Measurements from ENCODE around the gene MLXIP.
A peak's percentile ranks its signal among the peaks of the same experiment; 100 is the strongest.

The MLXIP gene

GRCh38 chr12:122145505-122146330 lies 67.2 kb downstream of the MLXIP start:
- Histone ChIP-seq H2AK5ac (ENCODE audit: low read depth, low read length) (no peak overlapping the region), H3K9ac (ENCODE audit: low read depth, low read length, poor library complexity) (peak overlapping the region; percentile 34), H2AFZ (ENCODE audit: low read length) (no peak overlapping the region), H4K91ac (ENCODE audit: low read depth, low read length, poor library complexity) (no peak overlapping the region), H3K18ac (ENCODE audit: low read length) (peak overlapping the region; percentile 58), H3K27ac (replicated peaks; ENCODE audit: low read length) (no peak overlapping the region), H2BK15ac (ENCODE audit: low read length) (no peak overlapping the region), H3K79me1 (ENCODE audit: low read depth, low read length) (no peaks in the 10 kb centered on the region), H3K9me3 (replicated peaks in 1 of 2; ENCODE audit: control insufficient read depth in 2 of 2, insufficient read depth in 1 of 2, low read depth in 1 of 2, low read length in 2 of 2) (peaks cover 23 to 28% of the 10 kb centered on the region in 2 donors), H3K4me1 (ENCODE audit: control insufficient read depth in 2 of 2, insufficient read depth in 1 of 2, low read depth in 1 of 2, low read length in 2 of 2) (no peaks in the 10 kb centered on the region), H2BK12ac (ENCODE audit: low read length) (peak overlapping the region; percentile 60), H3K27me3 (ENCODE audit: control insufficient read depth in 3 of 3, insufficient read depth in 3 of 3, low read depth in 1 of 3, low read length in 3 of 3) (no peaks in the 10 kb centered on the region), H3K23ac (ENCODE audit: low read depth, low read length, poor library complexity) (peak overlapping the region; percentile 36), H3K4me3 (ENCODE audit: low read length in 2 of 2) (no peak overlapping the region), H3K36me3 (replicated peaks in 1 of 2; ENCODE audit: control insufficient read depth in 2 of 2, insufficient read depth in 2 of 2, low read length in 2 of 2) (peaks cover 12 to 37% of the 10 kb centered on the region in 2 donors), H2BK120ac (ENCODE audit: low read depth, low read length) (no peak overlapping the region), H3K4me2 (ENCODE audit: insufficient read depth, low read length, poor library complexity, severe bottlenecking) (no peak overlapping the region), H2BK5ac (ENCODE audit: low read length) (no peak overlapping the region), H4K8ac (ENCODE audit: low read depth, low read length) (peak overlapping the region; percentile 73), H3K14ac (ENCODE audit: low read length) (peak overlapping the region; percentile 58), H3K4ac (ENCODE audit: low read length) (no peak overlapping the region)
- no CpG with 5 or more reads among the region's 23 CpGs for WGBS, 2 donors (ENCODE audit: extremely low coverage in 2 of 2, insufficient read length in 2 of 2, insufficient replicate concordance in 1 of 2)
- no peak for DNase-seq (ENCODE audit: low spot score)

- whole genome bisulfite sequencing, 2 donors (ENCODE audit: extremely low coverage in 2 of 2, insufficient read length in 2 of 2, insufficient replicate concordance in 1 of 2), result no CpG with 5 or more reads among the region's 21 CpGs
These were observed 69.1 kb downstream of the MLXIP start for GRCh38 chr12:122147514-122148290.

GRCh38 chr12:122148657-122149056 lies 70.1 kb downstream of the MLXIP start:
- WGBS, 2 donors (ENCODE audit: extremely low coverage in 2 of 2, insufficient read length in 2 of 2, insufficient replicate concordance in 1 of 2), result no CpG with 5 or more reads among the region's 6 CpGs
- no peak overlapping the region for H4K8ac ChIP-seq (ENCODE audit: low read depth, low read length)
- peaks cover 2 to 4% of the 10 kb centered on the region in 2 donors for H3K4me1 ChIP-seq (ENCODE audit: control insufficient read depth in 2 of 2, insufficient read depth in 1 of 2, low read depth in 1 of 2, low read length in 2 of 2)
- H3K27ac ChIP-seq (replicated peaks; ENCODE audit: low read length), result no peak overlapping the region
- H3K4ac ChIP-seq (ENCODE audit: low read length), result no peak overlapping the region
- H3K23ac ChIP-seq (ENCODE audit: low read depth, low read length, poor library complexity), result no peak overlapping the region
- H3K4me3 ChIP-seq (ENCODE audit: low read length in 2 of 2), result no peak overlapping the region
- H3K27me3 ChIP-seq (ENCODE audit: control insufficient read depth in 3 of 3, insufficient read depth in 3 of 3, low read depth in 1 of 3, low read length in 3 of 3), result no peaks in the 10 kb centered on the region
- peaks cover 0 to 8% of the 10 kb centered on the region in 2 donors for H3K36me3 ChIP-seq (replicated peaks in 1 of 2; ENCODE audit: control insufficient read depth in 2 of 2, insufficient read depth in 2 of 2, low read length in 2 of 2)
- H4K91ac ChIP-seq (ENCODE audit: low read depth, low read length, poor library complexity), result no peak overlapping the region
- H3K18ac ChIP-seq (ENCODE audit: low read length), result no peak overlapping the region
- H2BK15ac ChIP-seq (ENCODE audit: low read length), result no peak overlapping the region
- no peak overlapping the region for H2BK12ac ChIP-seq (ENCODE audit: low read length)
- DNase-seq (ENCODE audit: low spot score), result no peak
- H2AFZ ChIP-seq (ENCODE audit: low read length), result no peak overlapping the region
- H3K79me1 ChIP-seq (ENCODE audit: low read depth, low read length), result no peaks in the 10 kb centered on the region
- no peak overlapping the region for H2BK5ac ChIP-seq (ENCODE audit: low read length)
- peaks cover under 1 to 4% of the 10 kb centered on the region in 2 donors for H3K9me3 ChIP-seq (replicated peaks in 1 of 2; ENCODE audit: control insufficient read depth in 2 of 2, insufficient read depth in 1 of 2, low read depth in 1 of 2, low read length in 2 of 2)
- no peak overlapping the region for H3K9ac ChIP-seq (ENCODE audit: low read depth, low read length, poor library complexity)
- H3K4me2 ChIP-seq (ENCODE audit: insufficient read depth, low read length, poor library complexity, severe bottlenecking), result no peak overlapping the region
- H2AK5ac ChIP-seq (ENCODE audit: low read depth, low read length), result no peak overlapping the region
- H3K14ac ChIP-seq (ENCODE audit: low read length), result no peak overlapping the region
- H2BK120ac ChIP-seq (ENCODE audit: low read depth, low read length), result no peak overlapping the region

More at GRCh38 chr12:122147514-122148290, 69.1 kb downstream of the MLXIP start:
- Histone ChIP-seq H3K23ac (ENCODE audit: low read depth, low read length, poor library complexity) (no peak overlapping the region), H3K4me1 (ENCODE audit: control insufficient read depth in 2 of 2, insufficient read depth in 1 of 2, low read depth in 1 of 2, low read length in 2 of 2) (peaks cover 2 to 4% of the 10 kb centered on the region in 2 donors), H3K27me3 (ENCODE audit: control insufficient read depth in 3 of 3, insufficient read depth in 3 of 3, low read depth in 1 of 3, low read length in 3 of 3) (no peaks in the 10 kb centered on the region), H3K4ac (ENCODE audit: low read length) (no peak overlapping the region), H2BK120ac (ENCODE audit: low read depth, low read length) (no peak overlapping the region), H3K9me3 (replicated peaks in 1 of 2; ENCODE audit: control insufficient read depth in 2 of 2, insufficient read depth in 1 of 2, low read depth in 1 of 2, low read length in 2 of 2) (peaks cover 10 to 11% of the 10 kb centered on the region in 2 donors), H3K27ac (replicated peaks; ENCODE audit: low read length) (no peak overlapping the region), H4K8ac (ENCODE audit: low read depth, low read length) (no peak overlapping the region), H2BK12ac (ENCODE audit: low read length) (no peak overlapping the region), H4K91ac (ENCODE audit: low read depth, low read length, poor library complexity) (no peak overlapping the region), H3K4me3 (ENCODE audit: low read length in 2 of 2) (no peak overlapping the region), H2BK15ac (ENCODE audit: low read length) (peak overlapping the region; percentile 22), H2BK5ac (ENCODE audit: low read length) (no peak overlapping the region), H3K79me1 (ENCODE audit: low read depth, low read length) (no peaks in the 10 kb centered on the region), H3K18ac (ENCODE audit: low read length) (no peak overlapping the region), H3K14ac (ENCODE audit: low read length) (no peak overlapping the region), H2AFZ (ENCODE audit: low read length) (no peak overlapping the region), H3K4me2 (ENCODE audit: insufficient read depth, low read length, poor library complexity, severe bottlenecking) (no peak overlapping the region), H3K36me3 (replicated peaks in 1 of 2; ENCODE audit: control insufficient read depth in 2 of 2, insufficient read depth in 2 of 2, low read length in 2 of 2) (peaks cover under 1 to 17% of the 10 kb centered on the region in 2 donors), H3K9ac (ENCODE audit: low read depth, low read length, poor library complexity) (no peak overlapping the region), H2AK5ac (ENCODE audit: low read depth, low read length) (no peak overlapping the region)
- DNase-seq (ENCODE audit: low spot score), result no peak

- no peaks in the 10 kb centered on the region for H3K27me3 ChIP-seq (ENCODE audit: control insufficient read depth in 3 of 3, insufficient read depth in 3 of 3, low read depth in 1 of 3, low read length in 3 of 3)
- no peak overlapping the region for H4K8ac ChIP-seq (ENCODE audit: low read depth, low read length)
- H3K4me2 ChIP-seq (ENCODE audit: insufficient read depth, low read length, poor library complexity, severe bottlenecking), result no peak overlapping the region
- H4K91ac ChIP-seq (ENCODE audit: low read depth, low read length, poor library complexity), result no peak overlapping the region
- H2BK120ac ChIP-seq (ENCODE audit: low read depth, low read length), result no peak overlapping the region
- DNase-seq (ENCODE audit: low spot score), result no peak
- peaks cover 2 to 4% of the 10 kb centered on the region in 2 donors for H3K4me1 ChIP-seq (ENCODE audit: control insufficient read depth in 2 of 2, insufficient read depth in 1 of 2, low read depth in 1 of 2, low read length in 2 of 2)
- H3K9me3 ChIP-seq (replicated peaks in 1 of 2; ENCODE audit: control insufficient read depth in 2 of 2, insufficient read depth in 1 of 2, low read depth in 1 of 2, low read length in 2 of 2), result no peaks in the 10 kb centered on the region
- WGBS, 2 donors (ENCODE audit: extremely low coverage in 2 of 2, insufficient read length in 2 of 2, insufficient replicate concordance in 1 of 2), result no CpG with 5 or more reads among the region's 8 CpGs
- no peak overlapping the region for H3K27ac ChIP-seq (replicated peaks; ENCODE audit: low read length)
- H2AFZ ChIP-seq (ENCODE audit: low read length), result no peak overlapping the region
- no peak overlapping the region for H2BK12ac ChIP-seq (ENCODE audit: low read length)
- no peak overlapping the region for H2BK15ac ChIP-seq (ENCODE audit: low read length)
- H3K79me1 ChIP-seq (ENCODE audit: low read depth, low read length), result no peaks in the 10 kb centered on the region
- H2BK5ac ChIP-seq (ENCODE audit: low read length), result no peak overlapping the region
- H3K4ac ChIP-seq (ENCODE audit: low read length), result no peak overlapping the region
- H3K23ac ChIP-seq (ENCODE audit: low read depth, low read length, poor library complexity), result no peak overlapping the region
- no peak overlapping the region for H3K18ac ChIP-seq (ENCODE audit: low read length)
- no peak overlapping the region for H3K4me3 ChIP-seq (ENCODE audit: low read length in 2 of 2)
- no peak overlapping the region for H3K14ac ChIP-seq (ENCODE audit: low read length)
- no peak overlapping the region for H3K9ac ChIP-seq (ENCODE audit: low read depth, low read length, poor library complexity)
- H2AK5ac ChIP-seq (ENCODE audit: low read depth, low read length), result no peak overlapping the region
- H3K36me3 ChIP-seq (replicated peaks in 1 of 2; ENCODE audit: control insufficient read depth in 2 of 2, insufficient read depth in 2 of 2, low read length in 2 of 2), result no peaks in the 10 kb centered on the region
These were observed 71.6 kb downstream of the MLXIP start for GRCh38 chr12:122150127-122150681.
